ENCODE measurements around the gene DOLPP1. TPM values are rescaled to one million over a fixed set of nuclear protein-coding genes. Genes with fewer than 3 reads are reported as not detected.

DOLPP1 gene
- total RNA-seq, 2 donors from 2014 or later: 30.1 to 30.4 TPM

DNA sequence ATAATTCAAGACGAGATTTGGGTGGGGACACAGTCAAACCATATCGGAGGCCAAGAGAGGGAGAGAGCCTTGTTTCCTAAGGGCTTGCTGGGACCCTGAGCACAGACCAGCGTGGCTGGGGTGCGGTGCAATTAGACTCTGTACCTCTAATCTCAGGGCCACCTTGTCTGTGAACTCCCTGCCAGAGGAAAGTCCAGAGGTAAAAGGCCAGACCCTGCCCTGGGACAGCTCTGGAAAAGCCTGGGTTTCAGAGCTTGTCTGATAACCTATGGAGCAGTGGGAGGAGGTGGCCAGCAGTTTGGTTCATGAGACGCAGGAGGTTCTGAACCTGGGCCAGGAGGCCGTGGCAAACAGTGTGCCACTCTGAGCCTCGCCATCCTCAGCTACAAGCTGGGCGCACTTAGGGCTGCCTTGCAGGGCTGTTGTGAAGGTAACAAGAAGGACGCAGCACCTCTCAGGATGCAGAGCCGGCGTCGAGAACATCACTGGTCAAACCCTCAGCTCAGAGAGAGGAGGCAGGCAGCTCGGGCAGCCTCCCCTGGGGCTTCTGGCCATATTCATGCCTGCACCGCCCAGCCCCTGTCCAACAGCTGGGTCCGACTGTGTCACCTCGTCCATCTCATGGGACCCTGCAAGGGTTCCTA is 4.8 kb upstream of the DOLPP1 start:
- Mint-ChIP-seq H3K4me3 (no peak overlapping the region), H3K4me1 (peaks cover 17% of the 10 kb centered on the region), H3K36me3 (ENCODE audit: low read depth) (no peaks in the 10 kb centered on the region), H3K27ac (peak overlapping the region; percentile 18), H3K27me3 (ENCODE audit: insufficient read depth) (no peaks in the 10 kb centered on the region), H3K9me3 (no peaks in the 10 kb centered on the region)
- WGBS, 2 experiments (ENCODE audit: insufficient coverage in 1 of 2, insufficient read length in 1 of 2): 91 to 95% methylated on average over 11 to 16 of the region's 16 CpGs
- TF ChIP-seq, protein P1, sequence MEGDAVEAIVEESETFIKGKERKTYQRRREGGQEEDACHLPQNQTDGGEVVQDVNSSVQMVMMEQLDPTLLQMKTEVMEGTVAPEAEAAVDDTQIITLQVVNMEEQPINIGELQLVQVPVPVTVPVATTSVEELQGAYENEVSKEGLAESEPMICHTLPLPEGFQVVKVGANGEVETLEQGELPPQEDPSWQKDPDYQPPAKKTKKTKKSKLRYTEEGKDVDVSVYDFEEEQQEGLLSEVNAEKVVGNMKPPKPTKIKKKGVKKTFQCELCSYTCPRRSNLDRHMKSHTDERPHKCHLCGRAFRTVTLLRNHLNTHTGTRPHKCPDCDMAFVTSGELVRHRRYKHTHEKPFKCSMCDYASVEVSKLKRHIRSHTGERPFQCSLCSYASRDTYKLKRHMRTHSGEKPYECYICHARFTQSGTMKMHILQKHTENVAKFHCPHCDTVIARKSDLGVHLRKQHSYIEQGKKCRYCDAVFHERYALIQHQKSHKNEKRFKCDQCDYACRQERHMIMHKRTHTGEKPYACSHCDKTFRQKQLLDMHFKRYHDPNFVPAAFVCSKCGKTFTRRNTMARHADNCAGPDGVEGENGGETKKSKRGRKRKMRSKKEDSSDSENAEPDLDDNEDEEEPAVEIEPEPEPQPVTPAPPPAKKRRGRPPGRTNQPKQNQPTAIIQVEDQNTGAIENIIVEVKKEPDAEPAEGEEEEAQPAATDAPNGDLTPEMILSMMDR (conservative IDR thresholded peaks at IDR 0.05): no peak
- H3K27me3 ChIP-seq (ENCODE audit: control insufficient read depth, insufficient read depth, low read length, poor library complexity, severe bottlenecking): no peaks in the 10 kb centered on the region
- no peaks in the 10 kb centered on the region for H3K36me3 ChIP-seq (ENCODE audit: control insufficient read depth, insufficient read depth, low read length)
- no peak overlapping the region for H3K4me3 ChIP-seq (ENCODE audit: low read length)
- H3K27ac ChIP-seq (ENCODE audit: low read depth, low read length): no peak overlapping the region
- no peaks in the 10 kb centered on the region for H3K4me1 ChIP-seq (ENCODE audit: control insufficient read depth, insufficient read depth, low read length)
- H3K9ac ChIP-seq (ENCODE audit: extremely low read depth, low read length, poor library complexity, severe bottlenecking): no peak overlapping the region
- peak; percentile 20 for DNase-seq
- H3K9me3 ChIP-seq (ENCODE audit: control insufficient read depth, low read length): no peaks in the 10 kb centered on the region

- no peak overlapping the region for H3K4me3 Mint-ChIP-seq
- H3K27ac Mint-ChIP-seq: no peak overlapping the region
- no peaks in the 10 kb centered on the region for H3K27me3 Mint-ChIP-seq (ENCODE audit: insufficient read depth)
These were observed 4.3 kb upstream of the DOLPP1 start for GRCh38 chr9:129076640-129077037.

DNA sequence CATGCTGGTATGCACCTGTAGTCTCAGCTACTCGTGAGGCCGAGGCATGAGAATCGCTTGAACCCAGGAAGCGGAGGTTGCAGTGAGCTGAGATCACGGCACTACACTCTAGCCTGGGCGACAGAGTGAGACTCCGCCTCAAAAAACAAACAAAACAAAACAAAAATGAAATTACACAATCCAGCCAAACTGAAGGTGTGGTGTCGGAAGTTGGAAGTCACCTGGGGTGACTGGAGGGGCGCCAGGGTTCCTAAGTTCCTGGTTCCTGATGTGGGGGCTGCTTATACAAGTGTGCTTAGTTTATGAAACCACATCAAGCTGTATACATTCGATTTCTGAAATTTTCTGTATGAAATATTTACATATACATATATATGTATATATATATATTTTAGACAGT is 3.7 kb upstream of the DOLPP1 start:
- no peaks in the 10 kb centered on the region for H3K9me3 ChIP-seq (ENCODE audit: control insufficient read depth, low read length)
- no peak overlapping the region for H3K9ac ChIP-seq (ENCODE audit: extremely low read depth, low read length, poor library complexity, severe bottlenecking)
- Mint-ChIP-seq H3K9me3 (no peaks in the 10 kb centered on the region), H3K4me1 (peaks cover 9% of the 10 kb centered on the region), H3K36me3 (ENCODE audit: low read depth) (no peaks in the 10 kb centered on the region), H3K27me3 (ENCODE audit: insufficient read depth) (no peaks in the 10 kb centered on the region), H3K27ac (no peak overlapping the region), H3K4me3 (no peak overlapping the region)
- no peaks in the 10 kb centered on the region for H3K27me3 ChIP-seq (ENCODE audit: control insufficient read depth, insufficient read depth, low read length, poor library complexity, severe bottlenecking)
- H3K4me1 ChIP-seq (ENCODE audit: control insufficient read depth, insufficient read depth, low read length): peaks cover 3% of the 10 kb centered on the region
- H3K27ac ChIP-seq (ENCODE audit: low read depth, low read length): no peak overlapping the region
- no peak for DNase-seq
- H3K4me3 ChIP-seq (ENCODE audit: low read length): no peak overlapping the region
- H3K36me3 ChIP-seq (ENCODE audit: control insufficient read depth, insufficient read depth, low read length): no peaks in the 10 kb centered on the region
- TF ChIP-seq, protein P1 (conservative IDR thresholded peaks at IDR 0.05): no peak
- 90 to 93% methylated on average over 6 to 9 of the region's 10 CpGs for WGBS, 2 experiments (ENCODE audit: insufficient coverage in 1 of 2, insufficient read length in 1 of 2)

More at GRCh38 chr9:129076640-129077037, 4.3 kb upstream of the DOLPP1 start:
- Histone ChIP-seq H3K9me3 (ENCODE audit: control insufficient read depth, low read length) (no peaks in the 10 kb centered on the region), H3K36me3 (ENCODE audit: control insufficient read depth, insufficient read depth, low read length) (no peaks in the 10 kb centered on the region), H3K9ac (ENCODE audit: extremely low read depth, low read length, poor library complexity, severe bottlenecking) (no peak overlapping the region), H3K27me3 (ENCODE audit: control insufficient read depth, insufficient read depth, low read length, poor library complexity, severe bottlenecking) (no peaks in the 10 kb centered on the region), H3K27ac (ENCODE audit: low read depth, low read length) (no peak overlapping the region), H3K4me3 (ENCODE audit: low read length) (no peak overlapping the region), H3K4me1 (ENCODE audit: control insufficient read depth, insufficient read depth, low read length) (no peaks in the 10 kb centered on the region)
- TF ChIP-seq, protein P1 (conservative IDR thresholded peaks at IDR 0.05): no peak
- Mint-ChIP-seq H3K9me3 (no peaks in the 10 kb centered on the region), H3K4me1 (peaks cover 14% of the 10 kb centered on the region), H3K36me3 (ENCODE audit: low read depth) (no peaks in the 10 kb centered on the region)
- DNase-seq: no peak
- 93 to 94% methylated on average over 6 to 11 of the region's 11 CpGs for WGBS, 2 experiments (ENCODE audit: insufficient coverage in 1 of 2, insufficient read length in 1 of 2)
